HEK293T (cell line): ENCODE data around the gene BPGM.
"Not testable (repeated sequence)": the region's sequence is repeated elsewhere in the genome, so short reads cannot be mapped to it uniquely, and the experiment has no call there.

Source experiments
- CTCF ChIA-PET: fragments of 350-600 bp; formaldehyde crosslinking; extraction: SDS; loops from one replicate; lab custom pipeline; 2021; ENCODE audit warnings: antibody characterized with exemption, inconsistent platforms; lab: Yijun Ruan, JAX
- POLR2A ChIA-PET: fragments of 350-600 bp; formaldehyde crosslinking; extraction: SDS; loops from one replicate; lab custom pipeline; 2020; ENCODE audit warnings: antibody characterized with exemption, inconsistent platforms; lab: Yijun Ruan, JAX
- DNase-seq: peaks from one replicate; pipeline ENCODE4 v3.0.0; 2012; ENCODE audit warnings: mixed read lengths; ENCODE audit errors: extremely low spot score
- ARNT ChIP-seq: fragments of 450-650 bp; IDR thresholded peaks from 2 replicates; pipeline ENCODE4 v1.6.1; 2017; ENCODE audit warnings: mild to moderate bottlenecking
- BHLHE40 ChIP-seq: fragments of 450-650 bp; IDR thresholded peaks from 2 replicates; pipeline ENCODE4 v1.6.1; 2016; ENCODE audit warnings: mild to moderate bottlenecking, moderate library complexity, borderline replicate concordance
- CTBP1 ChIP-seq: fragments of 450-650 bp; IDR thresholded peaks from 2 replicates; pipeline ENCODE4 v1.6.1; 2016; ENCODE audit warnings: borderline replicate concordance
- ELF4 ChIP-seq: fragments of 450-650 bp; IDR thresholded peaks from 2 replicates; pipeline ENCODE4 v1.6.1; 2017; ENCODE audit warnings: antibody characterized with exemption
- FOXA1 ChIP-seq: fragments of 450-650 bp; IDR thresholded peaks from 2 replicates; pipeline ENCODE4 v1.6.1; 2016; ENCODE audit warnings: mild to moderate bottlenecking
- FOXK2 ChIP-seq: fragments of 450-650 bp; IDR thresholded peaks from 2 replicates; pipeline ENCODE4 v1.6.1; 2016; ENCODE audit warnings: mild to moderate bottlenecking
- FOXM1 ChIP-seq: fragments of 450-650 bp; IDR thresholded peaks from 2 replicates; pipeline ENCODE4 v1.6.1; 2017; ENCODE audit warnings: mild to moderate bottlenecking, borderline replicate concordance
- HDGF ChIP-seq: fragments of 450-650 bp; IDR thresholded peaks from 2 replicates; pipeline ENCODE4 v1.6.1; 2017; ENCODE audit warnings: antibody characterized with exemption, borderline replicate concordance
- L3MBTL2 ChIP-seq: fragments of 450-650 bp; conservative IDR thresholded peaks from 2 replicates; pipeline ENCODE4 v1.6.1; 2016; ENCODE audit warnings: mild to moderate bottlenecking
- LEF1 ChIP-seq: fragments of 450-650 bp; IDR thresholded peaks from 2 replicates; pipeline ENCODE4 v1.6.1; 2017; ENCODE audit warnings: mild to moderate bottlenecking, borderline replicate concordance
- NFRKB ChIP-seq: fragments of 450-650 bp; IDR thresholded peaks from 2 replicates; pipeline ENCODE4 v1.6.1; 2016; ENCODE audit warnings: mild to moderate bottlenecking, moderate library complexity
- PKNOX1 ChIP-seq: fragments of 450-650 bp; IDR thresholded peaks from 2 replicates; pipeline ENCODE4 v1.6.1; 2016
- SP1 ChIP-seq: fragments of 450-650 bp; IDR thresholded peaks from 2 replicates; pipeline ENCODE4 v1.6.1; 2017
- SUZ12 ChIP-seq: fragments of 450-650 bp; IDR thresholded peaks from 2 replicates; pipeline ENCODE4 v1.6.1; 2016; ENCODE audit warnings: mild to moderate bottlenecking
- TARDBP ChIP-seq: fragments of 450-650 bp; IDR thresholded peaks from 2 replicates; pipeline ENCODE4 v1.6.1; 2016
- ZNF384 ChIP-seq: fragments of 450-650 bp; IDR thresholded peaks from 2 replicates; pipeline ENCODE4 v1.6.1; 2016

The BPGM gene

GRCh38 chr7:134678115-134678514 is 31.5 kb downstream of the BPGM start:
- ChIA-PET POLR2A (no interaction called here), CTCF (no interaction called here)
- TF ChIP-seq ELF4 (no peak), SP1 (no peak), SUZ12 (no peak), BHLHE40 (no peak), NFRKB (no peak), TARDBP (no peak), HDGF (no peak), ARNT (no peak), ZNF384 (no peak), FOXM1 (no peak), L3MBTL2 (no peak), LEF1 (no peak), PKNOX1 (no peak), FOXA1 (no peak), CTBP1 (no peak), FOXK2 (no peak)
- no peak for DNase-seq

GRCh38 chr7:134679006-134679405 is 32.4 kb downstream of the BPGM start:
- DNase-seq = no peak
- ChIA-PET CTCF (no interaction called here), POLR2A (no interaction called here)
- TF ChIP-seq PKNOX1 (no peak), ZNF384 (no peak), L3MBTL2 (no peak), ELF4 (no peak), CTBP1 (no peak), HDGF (no peak), FOXK2 (no peak), NFRKB (no peak), SUZ12 (no peak), SP1 (no peak), ARNT (no peak), FOXM1 (no peak), LEF1 (no peak), BHLHE40 (no peak)

- TF ChIP-seq SP1 (no peak), PKNOX1 (no peak), SUZ12 (no peak), FOXK2 (no peak), ARNT (no peak), L3MBTL2 (no peak), FOXA1 (no peak), HDGF (no peak), CTBP1 (no peak), ZNF384 (no peak), BHLHE40 (no peak), TARDBP (no peak), LEF1 (no peak), NFRKB (no peak), ELF4 (no peak), FOXM1 (no peak)
- ChIA-PET CTCF (interaction anchor here (0.7 kb wide), 2 partner anchors 157 to 167 kb away, joined by 3 to 4 read pairs; partner anchors contain the start of gene AKR1B10), POLR2A (no interaction called here)
- DNase-seq = no peak
These were observed 37.5 kb downstream of the BPGM start for GRCh38 chr7:134684165-134684564.

GRCh38 chr7:134685250-134685649 is 38.6 kb downstream of the BPGM start:
- DNase-seq = no peak
- ChIA-PET POLR2A (no interaction called here), CTCF (interaction anchor here (0.6 kb wide), 1 partner anchor 1032 kb away, joined by 8 read pairs; no protein-coding TSS in a partner anchor)
- TF ChIP-seq FOXM1 (no peak), FOXK2 (no peak)

- POLR2A ChIA-PET = interaction anchor here (0.9 kb wide), 1 partner anchor 299 kb away, joined by 3 read pairs; the partner anchor contains the start of gene AGBL3
- TF ChIP-seq SP1 = no peak
- TF ChIP-seq ELF4 = no peak
- CTCF ChIA-PET = interaction anchor here (0.8 to 1.7 kb wide), 6 partner anchors 11 to 588 kb away, joined by 3 to 5 read pairs (median 3); no protein-coding TSS in a partner anchor
- DNase-seq = no peak
These were observed 40.1 kb downstream of the BPGM start for GRCh38 chr7:134686786-134687185.

- CTCF ChIA-PET = interaction anchor here (1.0 to 2.4 kb wide), 4 partner anchors 12 to 273 kb away, joined by 4 to 15 read pairs (median 7); no protein-coding TSS in a partner anchor
- POLR2A ChIA-PET = interaction anchor here (0.9 to 1.6 kb wide), 3 partner anchors 43 to 297 kb away, joined by 4 to 5 read pairs (median 4); partner anchors contain the start of genes AGBL3 and BPGM
- not testable (repeated sequence) for DNase-seq
These were observed 42.9 kb downstream of the BPGM start for GRCh38 chr7:134689550-134689949.

- no peak for DNase-seq
- ChIA-PET POLR2A (interaction anchor here (0.9 to 1.6 kb wide), 3 partner anchors 44 to 296 kb away, joined by 4 to 5 read pairs (median 4); partner anchors contain the start of genes AGBL3 and BPGM), CTCF (interaction anchor here (0.6 to 2.4 kb wide), 7 partner anchors 12 to 273 kb away, joined by 3 to 15 read pairs (median 5); no protein-coding TSS in a partner anchor)
- TF ChIP-seq LEF1 (no peak), FOXM1 (no peak), ELF4 (no peak), L3MBTL2 (no peak), BHLHE40 (no peak), HDGF (no peak), FOXK2 (no peak), FOXA1 (no peak), SUZ12 (no peak), SP1 (no peak), TARDBP (no peak)
These were observed 43.4 kb downstream of the BPGM start for GRCh38 chr7:134690016-134690415.
